ENCODE data around the gene RAD51AP2. TPM values are rescaled to one million over a fixed set of nuclear protein-coding genes. Genes with fewer than 3 reads are reported as not detected.

The RAD51AP2 gene
- total and polyA plus RNA-seq, 2 of the 8 experiments (the other 6 are each of a cell fraction or from before 2014, with no cell fraction given): 0.02 to 0.20 TPM

GRCh38 chr2:17539611-17540092 is 21.4 kb upstream of the RAD51AP2 start:
- H3K79me2 ChIP-seq (ENCODE audit: control insufficient read depth in 1 of 2, insufficient read depth in 2 of 2, low read length in 2 of 2): peaks cover 16 to 25% of the 10 kb centered on the region in 2 experiments
- peak overlapping the region; percentile 71 to 94 (median 90) for H3K9ac ChIP-seq (replicated peaks in 1 of 4; ENCODE audit: extremely low read depth in 1 of 4, low read depth in 3 of 4, low read length in 3 of 4)
- peaks cover 26% of the 10 kb centered on the region for H3K23me2 ChIP-seq (ENCODE audit: low read depth, low read length)
- H3K9me3 ChIP-seq (ENCODE audit: insufficient read depth in 2 of 2, low read depth in 1 of 2, low read length in 1 of 2): no peaks in the 10 kb centered on the region
- 2% methylated on average over 13 of the region's 13 CpGs; no CpG with 5 or more reads in 1 of the 2 experiments for WGBS, 2 experiments (ENCODE audit: extremely low coverage in 1 of 2, insufficient coverage in 1 of 2, insufficient read length in 1 of 2, insufficient replicate concordance in 2 of 2, low coverage in 1 of 2, low lambda C conversion rate in 2 of 2, missing lambda C conversion rate in 1 of 2)
- TF ChIP-seq RFX5 (IDR thresholded peaks at IDR 0.05; ENCODE audit: borderline replicate concordance, low read depth, low read length) (no peak), TBP (IDR thresholded peaks at IDR 0.05; ENCODE audit: low read depth, low read length) (peak; percentile 28; the same call in 1 of the 2 replicates), SIN3A (conservative IDR thresholded peaks at IDR 0.05 in 1 of 2, IDR thresholded peaks at IDR 0.05 in 1 of 2; ENCODE audit: low read depth in 1 of 2, low read length in 2 of 2) (0 out of 4 replicates have a peak, but pooled peaks of 1 of the 2 experiments have one; percentile 0), POLR2A (IDR thresholded peaks at IDR 0.05; ENCODE audit: control extremely low read depth in 1 of 2, low read depth in 2 of 2, low read length in 2 of 2) (peak in 1 of 2 experiments; percentile 53; a peak in 2 of 3 replicates), MAX (IDR thresholded peaks at IDR 0.05) (no peak)
- H3K14ac ChIP-seq (ENCODE audit: insufficient read length): no peak overlapping the region
- FAIRE-seq (no peak), DNase-seq (ENCODE audit: low read depth in 1 of 2, low spot score in 2 of 2) (peak in 1 of 2 experiments; percentile 72)
- peak overlapping the region; percentile 97; the same call in 1 of the 2 replicates for H4K8ac ChIP-seq (ENCODE audit: extremely low read depth, insufficient read depth, low read length)
- H3K18ac ChIP-seq (ENCODE audit: extremely low read depth, low read length): peak overlapping the region; percentile 93; the same call in 1 of the 2 replicates
- no peaks in the 10 kb centered on the region; the same call in 1 of the 2 replicates for H3K79me1 ChIP-seq (ENCODE audit: low read depth, low read length)
- no peak overlapping the region for H3K56ac ChIP-seq (replicated peaks; ENCODE audit: insufficient read length, low read depth, low read length)
- peak overlapping the region; percentile 82 for H2BK5ac ChIP-seq (ENCODE audit: low read depth, low read length)
- peak overlapping the region; percentile 87 for H3K27ac ChIP-seq (ENCODE audit: low read depth, low read length)
- peak overlapping the region; percentile 63 for H4K5ac ChIP-seq (ENCODE audit: insufficient read length, low read depth, low read length)
- H2BK12ac ChIP-seq (ENCODE audit: low read depth, low read length): peak overlapping the region; percentile 3; the same call in 1 of the 2 replicates
- peak overlapping the region; percentile 87 for H2AFZ ChIP-seq (ENCODE audit: low read length)
- H3K4me1 ChIP-seq (replicated peaks in 1 of 4; ENCODE audit: control insufficient read depth in 3 of 4, insufficient read depth in 4 of 4, low read length in 3 of 4): peaks cover 6 to 15% (median 9%) of the 10 kb centered on the region in 4 experiments; a peak in 4 of 7 replicates
- H3K4me2 ChIP-seq (ENCODE audit: insufficient read depth in 1 of 2, low read depth in 2 of 2, low read length in 2 of 2): peak overlapping the region; percentile 92 to 99
- H3K27me3 ChIP-seq (replicated peaks in 1 of 4; ENCODE audit: control insufficient read depth in 3 of 4, extremely low read depth in 1 of 4, insufficient read depth in 3 of 4, low read length in 3 of 4): peaks cover 0 to 5% (median 0%) of the 10 kb centered on the region in 4 experiments; a peak in 1 of 7 replicates
- peak overlapping the region; percentile 47 for H3K4ac ChIP-seq (replicated peaks; ENCODE audit: insufficient read length, low read depth, low read length)
- H4K91ac ChIP-seq (replicated peaks; ENCODE audit: insufficient read length, low read length): peak overlapping the region; percentile 69
- no peak overlapping the region for H3K23ac ChIP-seq (ENCODE audit: insufficient read length)
- no peak overlapping the region for H2BK20ac ChIP-seq (ENCODE audit: low read length)
- H2AK5ac ChIP-seq (ENCODE audit: low read depth, low read length): no peak overlapping the region
- H3K36me3 ChIP-seq (ENCODE audit: control insufficient read depth in 2 of 4, insufficient read depth in 4 of 4, low read length in 3 of 4): no peaks in the 10 kb centered on the region
- H2BK15ac ChIP-seq (ENCODE audit: low read length): no peak overlapping the region
- H4K20me1 ChIP-seq (replicated peaks in 1 of 2; ENCODE audit: control insufficient read depth in 1 of 2, insufficient read depth in 2 of 2, low read length in 2 of 2): peaks cover 0 to 1% of the 10 kb centered on the region in 2 experiments
- ChIA-PET CTCF (ENCODE audit: partially characterized antibody) (interaction anchor here (0.6 to 2.6 kb wide), 7 partner anchors 12 to 766 kb away, joined by 3 to 9 read pairs (median 3); no protein-coding TSS in a partner anchor), POLR2A (ENCODE audit: partially characterized antibody) (interaction anchor here (0.8 to 3.7 kb wide), 10 partner anchors 8 to 214 kb away, joined by 3 to 22 read pairs (median 5); partner anchors contain the start of genes GEN1, RAD51AP2 and SMC6)
- peak overlapping the region; percentile 56 for H2BK120ac ChIP-seq (replicated peaks; ENCODE audit: low read depth, low read length)
- H3K4me3 ChIP-seq (ENCODE audit: extremely low read depth in 1 of 4, insufficient read depth in 2 of 4, low read depth in 3 of 4, low read length in 4 of 4): peak overlapping the region; percentile 74 to 97 (median 93)

All from H1 (cell line).